ENCODE data around the gene TBX18.

The TBX18 gene

DNA sequence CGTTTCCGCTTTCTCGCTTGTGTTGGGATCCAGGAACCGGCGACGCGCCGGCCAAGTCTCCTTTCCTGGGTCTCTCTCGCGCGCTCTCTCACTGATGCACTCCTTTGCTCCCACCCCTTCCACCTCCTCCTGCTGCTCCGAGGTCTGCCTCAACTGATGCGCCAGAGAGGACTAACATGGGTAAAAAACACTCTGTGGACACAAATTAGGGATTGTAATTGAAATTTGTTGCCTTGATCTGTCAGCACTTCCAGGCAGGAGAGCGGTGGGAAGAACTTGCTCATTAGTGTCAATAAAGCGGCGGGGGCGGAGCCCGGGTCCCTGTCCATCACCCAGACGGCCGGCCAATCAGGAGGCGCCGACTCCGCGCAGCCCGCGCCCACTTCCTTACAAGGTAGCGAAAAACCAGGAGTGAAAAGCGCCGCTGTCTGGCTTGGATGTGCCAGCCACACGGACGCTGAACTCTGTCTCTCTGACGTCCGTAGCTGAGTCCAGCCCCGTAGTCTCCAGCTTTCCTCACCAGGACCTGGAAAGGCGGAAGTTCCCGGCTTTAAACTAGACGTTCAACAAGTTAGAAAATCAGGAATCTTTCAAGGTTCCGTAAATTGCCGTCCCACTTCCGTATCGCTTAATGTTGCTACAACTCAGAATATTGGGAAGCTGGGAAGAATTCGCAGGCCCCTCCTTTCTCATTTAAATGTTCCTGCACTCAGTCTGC lies at the start of gene TBX18:
Gene TBX18 (minus strand): TSS at position 267 of the 718 bp plus-strand sequence. CDS start 417 bp downstream, outside the sequence.
- DNase-seq, result no peak

DNA sequence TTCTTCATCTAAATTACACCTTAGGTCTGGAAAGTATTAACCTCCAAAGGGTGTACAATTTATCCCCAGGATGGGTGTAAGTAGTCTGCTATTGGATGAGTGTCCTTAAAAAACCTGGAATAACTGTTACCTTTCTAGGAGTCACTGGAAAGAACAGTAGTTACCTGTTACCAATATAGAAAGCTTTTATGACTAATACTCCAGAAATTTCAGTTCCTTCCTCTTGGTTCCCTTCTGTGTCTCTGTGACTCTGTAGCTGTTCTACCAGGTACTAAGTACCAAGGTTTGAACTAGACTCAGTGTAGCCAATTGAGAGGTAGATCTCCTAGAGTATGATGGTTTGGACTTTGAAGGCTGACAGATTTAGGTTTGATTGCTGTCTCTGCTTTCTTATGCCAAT lies 47.0 kb upstream of the TBX18 start:
- DNase-seq, result no peak

DNA sequence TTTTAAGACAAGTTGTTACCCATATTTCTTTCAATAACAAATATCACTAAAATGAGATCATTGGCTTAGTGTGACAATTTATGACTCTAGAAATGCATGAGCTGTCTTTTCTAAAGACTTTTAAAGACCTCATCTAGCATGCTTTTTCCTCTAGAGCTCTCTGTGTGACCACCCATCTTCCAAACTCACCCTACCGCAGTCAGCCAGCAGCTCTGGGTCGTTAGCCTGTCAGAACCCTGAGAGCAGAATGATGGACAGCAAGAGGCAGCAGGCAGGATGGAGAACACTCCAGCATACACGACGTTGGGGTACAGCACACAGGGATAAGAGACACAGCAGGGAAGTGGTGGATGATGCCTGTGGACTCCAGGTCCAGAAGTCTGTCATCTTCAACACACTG lies 45.1 kb upstream of the TBX18 start:
- no peak for DNase-seq

DNA sequence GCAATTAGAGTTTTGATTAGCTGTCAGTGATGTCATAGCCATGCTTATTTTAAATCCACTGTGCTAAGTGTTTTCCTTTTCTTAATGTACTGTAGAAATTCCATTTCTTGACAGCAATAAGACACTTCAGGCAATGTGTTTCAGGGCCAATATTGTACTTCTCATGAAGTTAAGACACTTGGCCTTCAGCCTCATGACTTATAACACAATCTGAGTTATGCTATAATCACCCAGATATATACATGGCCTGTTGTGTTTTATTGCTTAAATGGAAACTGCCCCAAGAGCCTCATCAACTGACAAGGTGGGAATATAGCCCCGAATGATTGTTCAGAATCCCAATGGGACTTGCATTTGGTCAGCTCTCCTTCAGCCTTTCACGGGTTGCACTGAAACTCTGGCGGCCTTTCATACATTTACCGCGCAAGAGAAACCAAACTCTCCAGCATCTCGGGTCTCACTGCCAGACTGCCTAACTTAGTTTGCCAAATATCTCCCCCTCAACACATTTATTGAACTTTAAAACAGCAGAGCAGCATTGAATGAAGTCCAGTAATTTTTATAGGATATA lies 44.2 kb upstream of the TBX18 start:
- DNase-seq, result no peak

DNA sequence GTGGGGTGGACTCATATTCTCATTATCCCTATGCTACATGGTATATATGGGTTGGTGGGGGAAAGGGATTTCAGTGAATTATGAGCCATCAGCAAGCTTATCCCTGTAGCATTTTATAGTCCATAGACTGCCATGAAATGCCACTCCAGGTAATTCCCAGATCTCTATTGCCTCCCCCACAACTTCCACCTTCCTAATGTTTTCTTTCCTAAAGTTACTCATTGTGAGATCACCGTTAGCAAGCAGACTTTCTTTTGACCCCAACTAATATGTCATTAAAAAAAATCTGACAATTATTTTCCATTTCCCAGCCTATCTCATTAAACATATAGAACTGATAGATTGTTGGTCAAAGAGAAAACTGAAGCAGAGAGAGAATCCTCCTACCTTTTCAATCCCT lies 40.7 kb upstream of the TBX18 start:
- DNase-seq, result no peak

DNA sequence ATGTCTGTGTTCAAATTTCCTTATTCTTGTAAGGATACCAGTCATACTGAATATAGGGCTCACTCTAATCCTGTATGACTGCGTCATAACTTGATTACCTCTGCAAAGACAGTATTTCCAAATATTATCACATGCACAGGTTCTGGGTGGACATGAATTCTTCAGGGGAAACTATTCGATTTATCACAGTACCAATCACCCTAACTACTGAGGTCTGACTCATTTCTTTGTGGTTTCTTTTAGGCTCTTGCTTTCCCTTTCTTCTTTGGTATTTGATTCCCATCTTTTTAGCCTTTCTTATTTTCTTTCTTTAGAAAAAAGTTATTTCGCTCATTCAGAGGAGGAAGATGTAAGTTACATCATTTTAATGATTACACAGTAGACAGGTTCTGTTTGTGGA lies 40.3 kb upstream of the TBX18 start:
- no peak for DNase-seq

DNA sequence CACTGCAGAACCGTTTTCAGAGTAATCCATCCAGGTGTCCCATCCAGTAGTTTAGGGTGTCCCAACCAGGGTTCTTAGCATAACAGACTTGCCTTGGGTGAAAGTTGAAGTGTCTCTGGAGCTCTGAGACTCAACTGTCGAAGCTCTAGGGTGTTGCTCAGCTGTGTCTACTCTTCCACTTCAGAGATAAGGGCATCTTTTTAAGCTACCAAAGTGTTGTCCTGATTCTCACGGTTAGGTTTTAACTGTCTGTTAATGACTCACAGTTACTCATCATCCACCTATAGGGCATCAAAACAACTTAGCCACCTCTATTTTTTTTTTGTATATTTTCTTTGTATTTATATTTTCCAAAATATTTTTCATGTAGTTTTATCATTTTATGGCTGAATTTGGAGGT lies 36.9 kb upstream of the TBX18 start:
- no peak for DNase-seq

DNA sequence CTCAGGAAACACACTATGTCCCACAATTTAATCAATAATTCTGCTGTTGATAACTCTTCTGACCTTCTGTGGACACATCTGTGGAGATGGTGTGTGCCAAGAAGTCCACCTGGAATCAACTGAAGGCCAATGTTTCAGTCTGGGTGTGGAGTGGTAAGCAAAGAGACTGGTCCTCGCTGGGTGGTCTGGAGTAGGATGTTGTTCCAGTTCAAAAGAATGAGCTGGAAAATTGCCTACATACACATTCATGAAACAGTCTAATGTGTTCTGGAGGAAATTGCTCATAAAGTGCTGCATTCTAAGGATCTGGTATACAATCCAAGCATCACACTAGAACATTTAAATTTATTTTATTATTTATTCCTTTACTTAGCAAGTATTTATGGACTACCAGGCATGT lies 33.9 kb upstream of the TBX18 start:
- DNase-seq, result no peak

DNA sequence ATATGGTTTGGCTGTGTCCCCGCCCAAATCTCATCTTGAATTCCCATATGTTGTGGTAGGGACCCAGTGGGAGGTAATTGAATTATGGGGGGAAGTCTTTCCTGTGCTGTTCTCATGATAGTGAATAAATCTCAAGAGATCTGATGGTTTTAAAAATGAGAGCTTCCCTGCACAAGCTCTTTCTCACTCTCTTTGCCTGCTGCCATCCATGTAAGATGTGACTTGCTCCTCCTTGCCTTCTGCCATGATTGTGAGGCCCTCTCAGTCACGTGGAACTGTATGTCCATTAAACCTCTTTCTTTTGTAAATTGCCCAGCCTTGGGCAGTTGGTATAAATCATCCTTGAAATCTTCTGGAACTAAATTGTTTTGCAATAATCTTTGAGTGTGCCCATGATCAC lies 31.9 kb upstream of the TBX18 start:
- DNase-seq, result no peak

DNA sequence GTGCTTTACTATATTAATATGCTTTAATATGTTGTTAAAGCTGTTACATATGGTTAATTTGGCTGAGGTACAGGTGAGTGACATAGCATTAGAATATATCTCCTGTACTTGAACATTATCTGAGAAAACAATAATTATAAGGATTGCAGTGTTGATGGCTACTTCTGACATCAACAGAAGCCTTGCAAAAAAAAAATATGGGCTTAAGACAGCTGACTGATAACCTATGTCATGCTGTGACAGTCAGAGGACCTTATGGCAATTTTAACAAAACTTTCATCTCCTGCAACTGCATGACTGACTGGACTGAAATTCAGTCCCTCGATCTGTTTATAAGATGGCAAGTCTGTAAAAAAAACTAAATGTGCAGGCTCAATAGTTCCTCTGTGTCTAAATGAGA lies 27.5 kb upstream of the TBX18 start:
- DNase-seq, result no peak

DNA sequence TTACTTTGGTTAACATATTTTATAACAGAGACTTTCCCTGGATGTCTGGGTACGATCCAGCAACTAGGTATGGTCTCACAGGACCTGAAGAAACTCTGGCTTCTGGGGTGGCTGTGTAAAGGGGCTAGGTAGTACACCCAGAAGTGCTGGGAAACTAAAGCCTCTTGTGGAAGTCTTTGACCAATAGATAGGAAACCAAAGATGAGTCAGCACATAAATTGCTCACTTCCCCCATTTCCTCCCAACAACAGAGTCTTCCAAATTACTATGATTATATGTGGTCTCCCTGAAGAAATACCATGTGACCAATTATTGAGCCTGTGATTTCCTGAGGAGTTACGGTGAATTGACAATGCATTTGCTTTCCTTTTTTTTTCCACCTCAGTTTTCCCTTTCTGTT lies 26.8 kb upstream of the TBX18 start:
- DNase-seq, result no peak

DNA sequence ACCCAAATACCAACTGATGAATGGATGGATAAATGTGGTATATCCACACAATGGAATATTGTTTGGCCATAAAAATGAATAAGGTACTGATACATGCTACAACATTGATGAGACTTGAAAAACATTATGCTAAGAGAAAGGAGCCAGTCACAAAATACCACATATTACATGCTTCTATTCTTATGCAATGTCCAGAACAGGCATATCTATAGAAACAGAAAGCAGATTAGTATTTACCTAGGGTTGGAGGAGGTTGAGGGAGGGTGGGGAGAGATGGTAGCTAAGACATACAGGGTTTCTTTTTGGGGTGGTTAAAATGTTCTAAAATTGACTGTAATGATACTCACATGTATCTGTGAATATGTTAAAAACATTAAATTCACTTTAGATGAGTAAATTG lies 24.8 kb upstream of the TBX18 start:
- no peak for DNase-seq

DNA sequence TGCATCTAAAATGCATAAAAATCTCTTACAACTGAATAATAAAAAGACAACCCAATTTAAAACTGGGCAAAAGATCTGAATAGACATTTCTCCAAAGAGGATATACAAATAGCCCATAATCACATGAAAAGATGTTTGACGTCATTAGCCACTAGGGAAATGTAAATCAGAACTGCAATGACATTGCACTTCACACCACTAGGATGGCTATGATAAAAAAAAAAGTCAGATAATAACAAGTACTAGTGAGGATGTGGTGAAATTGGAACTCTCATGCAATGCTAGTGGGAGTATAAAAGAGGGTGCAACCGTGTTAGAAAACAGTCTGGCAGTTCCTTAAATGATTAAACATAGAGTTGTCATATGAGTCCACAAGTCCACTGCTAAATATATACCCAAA lies 24.3 kb upstream of the TBX18 start:
- no peak for DNase-seq

DNA sequence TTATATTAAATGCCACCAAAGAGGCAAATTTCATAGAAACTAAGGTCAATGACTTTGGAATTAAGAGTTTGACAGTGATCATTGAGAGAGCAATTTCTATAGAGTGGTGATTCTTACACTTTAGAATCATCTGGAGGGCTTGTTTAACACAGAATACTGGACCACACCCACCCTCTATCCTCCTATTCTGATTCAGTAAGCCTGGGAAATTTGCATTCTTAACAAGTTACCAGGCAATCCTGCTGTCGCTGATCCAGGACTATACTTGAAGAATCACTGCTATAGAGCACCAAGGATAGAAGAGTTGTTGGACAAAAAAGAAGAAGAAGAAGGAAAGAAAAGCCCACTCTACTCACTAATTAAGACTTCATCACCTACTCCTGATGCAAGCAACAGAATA lies 21.3 kb upstream of the TBX18 start:
- DNase-seq, result no peak

DNA sequence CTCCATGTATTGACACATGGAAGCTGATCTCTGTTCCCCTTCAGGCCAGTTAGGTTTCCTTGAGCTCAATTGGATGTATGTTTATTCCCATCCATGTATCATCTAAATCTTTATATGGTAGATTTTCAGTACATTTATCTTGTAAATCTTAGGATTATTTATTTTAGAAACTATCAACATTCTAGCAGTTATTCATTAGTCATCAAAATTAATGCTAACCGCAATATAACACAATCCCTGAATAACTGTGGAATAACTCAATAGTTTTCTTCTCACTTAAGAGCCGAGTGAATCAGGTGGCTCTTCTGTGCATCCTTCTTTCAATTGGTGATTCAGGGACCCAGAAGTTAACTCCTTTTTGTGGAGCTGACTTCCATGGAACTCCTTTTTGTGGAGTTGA lies 15.5 kb upstream of the TBX18 start:
- DNase-seq, result no peak

DNA sequence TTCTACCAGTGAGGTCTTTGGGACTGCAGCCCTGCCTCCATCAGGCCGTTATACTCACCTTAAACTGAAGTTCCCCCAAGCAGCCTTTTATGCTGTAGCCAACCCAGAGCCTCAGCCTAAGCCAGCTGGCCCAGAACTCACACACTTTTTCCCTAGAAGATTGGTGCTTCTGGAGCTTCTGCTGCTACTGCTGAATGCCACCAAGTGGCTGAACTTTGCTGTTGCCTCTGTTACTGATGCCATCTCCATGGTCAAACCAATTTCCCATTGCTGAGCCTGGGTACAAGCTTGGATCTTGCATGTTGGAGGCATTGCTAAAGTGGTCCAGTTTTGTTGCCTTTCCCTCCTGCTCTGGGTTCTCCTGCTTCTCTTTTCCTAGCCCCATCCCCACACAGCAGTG lies 15.0 kb upstream of the TBX18 start:
- DNase-seq, result no peak

DNA sequence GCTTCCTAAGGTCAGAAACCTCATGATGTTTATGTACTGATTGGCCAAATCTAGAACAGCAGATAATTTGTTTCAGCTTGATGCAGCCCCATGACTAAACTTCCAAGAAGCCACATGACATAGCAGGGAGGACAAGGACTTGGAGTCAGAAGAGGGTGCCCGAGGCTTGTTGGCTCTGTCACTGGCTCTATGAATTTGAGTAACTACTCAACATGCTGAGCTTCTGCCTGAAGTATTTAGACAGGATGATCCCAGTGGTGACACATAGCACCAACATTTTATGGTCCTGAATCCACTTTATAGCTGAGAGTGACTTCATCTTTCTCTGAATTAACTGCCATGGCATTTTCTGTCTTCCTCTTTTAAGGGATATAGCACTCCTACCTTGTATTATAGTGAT lies 13.5 kb upstream of the TBX18 start:
- DNase-seq, result no peak

DNA sequence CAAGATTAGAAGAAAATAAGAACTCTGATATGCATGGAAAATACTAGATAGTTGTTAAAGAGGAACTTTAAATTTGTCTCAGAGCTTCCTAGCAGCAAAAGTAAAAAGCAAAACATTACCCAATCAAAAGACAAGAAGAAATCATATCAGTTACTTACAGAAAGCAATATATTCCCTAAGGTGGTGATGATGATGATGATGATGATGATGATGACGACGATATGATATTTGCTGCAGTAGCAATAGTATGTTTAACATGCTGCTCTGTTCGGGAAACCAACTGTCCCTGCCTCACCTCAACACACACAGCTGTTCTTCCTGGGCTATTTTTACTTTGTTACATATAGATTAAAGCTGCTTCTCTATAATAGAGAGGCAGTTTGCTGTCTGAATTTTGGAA lies 12.0 kb upstream of the TBX18 start:
- no peak for DNase-seq

DNA sequence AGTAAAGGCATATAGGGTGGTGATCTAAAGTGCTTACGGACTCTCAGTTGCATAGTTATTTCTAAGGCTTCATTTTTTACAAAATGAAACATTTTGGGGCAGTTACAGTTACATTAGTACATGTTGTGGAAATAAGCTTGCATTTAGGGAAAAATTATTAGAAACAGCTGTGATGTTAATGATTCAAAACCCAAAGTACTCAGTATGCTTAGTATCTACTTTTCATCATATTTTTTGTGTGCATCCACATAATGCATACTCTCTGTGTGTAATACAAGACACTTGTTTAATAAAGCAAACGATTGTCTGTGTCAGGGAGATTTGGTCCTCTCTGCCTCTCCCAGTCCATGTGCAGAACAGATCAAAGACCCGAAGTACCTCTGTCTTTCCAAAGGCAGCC lies 11.4 kb upstream of the TBX18 start:
- DNase-seq, result no peak

DNA sequence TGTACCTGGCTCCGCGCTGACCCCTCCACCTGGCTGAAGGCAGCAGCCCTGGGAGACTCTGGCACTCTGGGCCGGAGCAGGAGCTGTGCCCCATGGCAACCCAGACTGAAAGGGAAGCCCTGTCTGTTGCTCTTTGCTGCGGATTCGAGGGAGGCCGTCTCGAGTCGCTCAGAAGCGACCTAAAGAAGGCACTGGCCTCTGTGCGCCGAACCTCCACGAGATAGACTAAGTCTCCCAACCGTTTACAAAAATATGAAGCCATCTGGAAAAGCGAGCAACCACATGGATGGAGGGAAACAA lies 10.5 kb upstream of the TBX18 start:
- DNase-seq, result no peak

DNA sequence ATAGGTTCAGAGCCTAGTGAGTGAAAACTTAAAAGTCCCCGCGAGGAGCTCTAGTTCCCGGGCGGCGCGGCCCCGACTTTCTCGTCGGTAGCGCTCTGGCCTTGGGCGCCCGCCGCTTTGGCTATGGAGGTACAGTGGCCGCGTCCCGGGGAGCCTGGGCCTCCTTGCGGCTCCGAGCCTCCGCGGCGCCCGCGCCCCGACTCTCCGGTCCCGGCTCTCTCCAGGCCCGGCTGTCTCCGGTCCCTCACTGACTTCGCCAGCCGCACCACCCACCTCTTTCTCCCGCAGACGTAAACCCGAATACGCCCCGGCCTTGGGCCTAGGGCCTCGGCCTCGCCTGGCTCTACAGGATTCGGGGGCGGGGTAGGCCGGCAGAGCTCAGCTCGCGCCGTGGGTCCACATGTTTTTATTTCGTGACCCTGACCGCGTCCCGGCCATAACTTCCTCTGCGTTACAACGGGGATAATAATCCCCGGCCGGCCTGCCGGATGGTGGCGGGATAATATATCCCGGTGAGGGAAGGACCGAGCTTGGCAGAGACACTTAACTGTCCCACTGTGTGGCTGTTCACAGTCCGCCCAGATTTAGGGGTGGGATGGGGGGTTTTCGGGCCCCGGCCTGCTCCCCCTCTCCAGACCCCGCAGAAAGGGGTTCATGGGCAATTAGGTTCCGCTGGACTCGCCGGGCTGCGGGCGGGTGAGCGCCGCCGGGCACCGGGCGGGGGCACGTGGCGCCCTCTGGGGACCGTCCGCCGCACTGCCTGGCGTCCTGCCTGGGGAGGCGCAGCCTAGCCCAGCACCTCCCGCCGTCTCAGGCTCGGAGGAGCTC lies 10.0 kb upstream of the TBX18 start:
- DNase-seq, result no peak

DNA sequence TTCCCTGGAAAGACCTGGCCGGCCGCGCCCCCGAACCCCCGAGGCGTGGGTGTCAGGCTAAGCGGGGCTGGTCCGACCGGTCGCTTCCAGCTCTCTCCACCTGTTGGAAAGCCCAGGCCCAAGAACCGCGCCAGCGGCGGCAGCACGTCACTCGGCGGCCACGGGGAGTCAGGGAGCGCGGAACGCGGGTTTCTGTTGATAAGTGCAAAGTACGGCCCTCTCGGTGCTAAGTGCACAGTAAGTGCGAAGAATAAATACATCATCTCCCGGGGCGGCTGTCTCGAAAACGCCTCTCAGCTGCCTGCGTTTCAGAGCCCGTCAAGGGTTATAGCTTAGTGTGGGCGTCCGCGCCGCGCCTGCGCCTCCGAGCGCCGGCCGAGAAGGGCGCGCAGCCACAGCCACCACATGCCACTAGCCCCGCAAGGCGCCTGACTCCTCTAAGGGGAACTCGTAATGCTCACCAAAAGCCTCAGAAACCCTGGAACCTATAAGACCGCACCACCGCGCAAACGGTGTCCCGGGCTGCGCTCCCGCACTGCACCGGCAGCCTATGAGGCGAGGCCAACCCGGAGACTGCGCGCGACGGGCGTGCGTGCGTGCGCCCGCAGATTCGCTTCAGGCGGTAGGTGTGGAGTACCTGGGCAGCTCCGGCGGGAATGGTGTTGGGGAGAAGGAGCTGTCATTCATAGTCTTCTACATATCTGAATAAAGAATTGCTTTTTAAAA lies 9.2 kb upstream of the TBX18 start:
- no peak for DNase-seq

DNA sequence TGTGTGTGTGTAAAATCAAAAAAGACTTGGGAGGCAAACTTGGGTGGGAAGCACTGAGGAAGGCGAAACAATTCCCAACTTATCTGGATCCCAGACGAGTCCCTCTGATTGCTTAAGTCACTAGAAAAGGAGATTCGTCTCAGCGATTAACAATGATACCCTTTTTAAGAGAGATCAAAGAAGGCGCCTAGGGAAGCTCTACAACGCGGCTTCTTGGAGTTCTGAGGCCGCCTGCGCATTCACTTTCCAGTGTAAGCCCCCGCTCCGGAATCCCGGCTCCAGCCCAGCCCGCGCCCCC lies 8.7 kb upstream of the TBX18 start:
- DNase-seq, result no peak

Data from stimulated activated CD4-positive, alpha-beta T cell treated with anti-CD3 and anti-CD28 coated beads, Interleukin-12 subunit alpha, Interleukin-12 subunit beta, amount 100 ng/mL, for 4 hours (primary cell).